Left lung (tissue), 10 donors: ENCODE results near the gene TOMM22. TPM values are rescaled to one million over a fixed set of nuclear protein-coding genes. Genes with fewer than 3 reads are reported as not detected.
"Not testable (repeated sequence)": the region's sequence is repeated elsewhere in the genome, so short reads cannot be mapped to it uniquely, and the experiment has no call there.

Experiments
- ATAC-seq: fragments of 200-7000 bp; cut with Tn5 transposase; one replicate; pipeline ENCODE4 v1.9.1; 2020; ENCODE audit warnings: moderate library complexity
- DNase-seq, 4 donors: peaks; one replicate each; pipeline ENCODE4 v3.0.0-alpha.2; 2013 to 2020
- H3K27ac ChIP-seq, 2 donors: fragments of 200-600 bp; sonication (generic) in 1 of 2; one replicate each; pipeline versions ENCODE4 v1.5.0 to v1.8.0; 2020 to 2021
- H3K27me3 ChIP-seq, 2 donors: fragments of 200-600 bp; sonication (generic) in 1 of 2; one replicate each; pipeline versions ENCODE4 v1.5.0 to v1.8.0; 2020 to 2021
- H3K36me3 ChIP-seq, 2 donors: fragments of 200-600 bp; sonication (generic) in 1 of 2; one replicate each; pipeline versions ENCODE4 v1.5.0 to v1.8.0; 2020 to 2021
- H3K4me1 ChIP-seq, 2 donors: fragments of 200-600 bp; one replicate each; pipeline ENCODE4 v1.8.0; 2021
- H3K4me3 ChIP-seq, 2 donors: fragments of 200-600 bp; sonication (generic) in 1 of 2; one replicate each; pipeline versions ENCODE4 v1.5.0 to v1.8.0; 2020 to 2021; ENCODE audit warnings: mild to moderate bottlenecking in 1 of 2
- H3K9me3 ChIP-seq, 2 donors: fragments of 200-600 bp; sonication (generic) in 1 of 2; one replicate each; pipeline versions ENCODE4 v1.5.0 to v1.8.0; 2020 to 2021
- intact Hi-C, 2 donors: fragments of 100-400 bp; cut with DNase I; formaldehyde crosslinking; loops; one replicate each; pipeline versions ENCODE4 v1.11.2 to v1.14.2; 2022
- polyA plus RNA-seq, 6 donors: library from polyadenylated mRNA; unstranded; fragments of 120-200 nt; gene quantifications; one replicate each; pipeline ENCODE4 v1.2.1, GENCODE V29; 2013; ENCODE audit not compliant: insufficient read length in 6 of 6
- total RNA-seq, 2 donors: library from RNA; stranded (reverse); fragmentation: NEBNext Ultra II Directional; extraction: Animal tissue kit (Norgen Biotek cat#: 25700); gene quantifications; one replicate each; pipeline ENCODE4 v1.2.1, GENCODE V29; 2021
- TF ChIP-seq, protein P1 (sequence below), 2 donors: fragments of 200-600 bp; sonication (generic) in 1 of 2; IDR thresholded peaks; one replicate each; pipeline versions ENCODE4 v1.5.0 to v1.8.0; 2021; ENCODE audit warnings: antibody characterized with exemption in 2 of 2
- donor health status: DM: no; HTN: yes; CAD: no.
- donor health status: DM: no; HTN: no; CAD: no.

Gene TOMM22
- total and polyA plus RNA-seq, 8 donors: 54.3 to 91.3 (median 79.6) TPM

DNA sequence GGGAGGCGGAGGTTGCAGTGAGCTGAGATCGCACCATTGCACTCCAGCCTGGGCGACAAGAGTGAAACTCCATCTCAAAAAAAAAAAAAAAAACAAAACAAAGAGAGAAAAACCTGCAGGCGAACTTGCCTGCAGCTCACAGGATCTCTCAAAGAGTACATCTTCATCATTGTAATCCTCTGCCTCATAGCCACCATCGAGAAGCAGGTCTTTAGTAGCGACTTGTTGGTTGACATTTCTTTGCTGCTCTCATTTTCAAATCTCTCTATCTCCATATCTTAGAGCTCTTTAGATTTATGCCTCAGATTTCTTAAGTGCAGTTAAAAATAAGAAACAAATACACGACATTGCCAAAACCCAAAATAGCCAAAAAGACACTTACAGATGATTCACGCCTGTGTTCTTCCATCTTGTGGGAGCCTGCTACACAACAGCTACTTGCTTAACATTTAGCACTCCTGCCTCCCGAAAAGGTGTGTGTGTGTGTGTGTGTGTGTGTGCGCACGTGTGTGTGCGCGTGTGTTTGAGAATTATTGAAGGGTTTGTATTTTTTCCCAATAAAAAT, 40.2 kb upstream of the TOMM22 start:
- Histone ChIP-seq H3K4me1 (no peaks in the 10 kb centered on the region), H3K4me3 (no peak overlapping the region), H3K27ac (no peak overlapping the region), H3K9me3 (no peaks in the 10 kb centered on the region), H3K27me3 (no peaks in the 10 kb centered on the region), H3K36me3 (no peaks in the 10 kb centered on the region)
- ATAC-seq (no peak), DNase-seq (no peak)
- intact Hi-C loops: no loop called here
- TF ChIP-seq, protein P1, sequence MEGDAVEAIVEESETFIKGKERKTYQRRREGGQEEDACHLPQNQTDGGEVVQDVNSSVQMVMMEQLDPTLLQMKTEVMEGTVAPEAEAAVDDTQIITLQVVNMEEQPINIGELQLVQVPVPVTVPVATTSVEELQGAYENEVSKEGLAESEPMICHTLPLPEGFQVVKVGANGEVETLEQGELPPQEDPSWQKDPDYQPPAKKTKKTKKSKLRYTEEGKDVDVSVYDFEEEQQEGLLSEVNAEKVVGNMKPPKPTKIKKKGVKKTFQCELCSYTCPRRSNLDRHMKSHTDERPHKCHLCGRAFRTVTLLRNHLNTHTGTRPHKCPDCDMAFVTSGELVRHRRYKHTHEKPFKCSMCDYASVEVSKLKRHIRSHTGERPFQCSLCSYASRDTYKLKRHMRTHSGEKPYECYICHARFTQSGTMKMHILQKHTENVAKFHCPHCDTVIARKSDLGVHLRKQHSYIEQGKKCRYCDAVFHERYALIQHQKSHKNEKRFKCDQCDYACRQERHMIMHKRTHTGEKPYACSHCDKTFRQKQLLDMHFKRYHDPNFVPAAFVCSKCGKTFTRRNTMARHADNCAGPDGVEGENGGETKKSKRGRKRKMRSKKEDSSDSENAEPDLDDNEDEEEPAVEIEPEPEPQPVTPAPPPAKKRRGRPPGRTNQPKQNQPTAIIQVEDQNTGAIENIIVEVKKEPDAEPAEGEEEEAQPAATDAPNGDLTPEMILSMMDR (IDR thresholded peaks at IDR 0.05): no peak

DNA sequence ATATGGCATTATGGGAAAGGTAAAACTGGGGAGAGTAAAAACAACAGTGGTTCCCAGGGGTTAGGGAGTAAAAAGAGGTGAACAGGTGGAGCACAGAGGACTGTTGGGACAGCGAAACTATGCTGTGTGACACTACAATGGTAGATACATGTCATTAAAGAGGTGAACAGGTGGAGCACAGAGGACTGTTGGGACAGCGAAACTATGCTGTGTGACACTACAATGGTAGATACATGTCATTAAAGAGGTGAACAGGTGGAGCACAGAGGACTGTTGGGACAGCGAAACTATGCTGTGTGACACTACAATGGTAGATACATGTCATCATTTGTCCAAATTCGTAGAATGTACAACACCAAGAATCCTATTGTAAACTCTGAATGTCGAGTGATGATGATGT, 37.5 kb upstream of the TOMM22 start:
- H3K27me3 ChIP-seq, H3K9me3 ChIP-seq, H3K4me3 ChIP-seq, H3K36me3 ChIP-seq, H3K27ac ChIP-seq, intact Hi-C loops, H3K4me1 ChIP-seq, DNase-seq: not testable (repeated sequence)
- ATAC-seq: peak; percentile 94

DNA sequence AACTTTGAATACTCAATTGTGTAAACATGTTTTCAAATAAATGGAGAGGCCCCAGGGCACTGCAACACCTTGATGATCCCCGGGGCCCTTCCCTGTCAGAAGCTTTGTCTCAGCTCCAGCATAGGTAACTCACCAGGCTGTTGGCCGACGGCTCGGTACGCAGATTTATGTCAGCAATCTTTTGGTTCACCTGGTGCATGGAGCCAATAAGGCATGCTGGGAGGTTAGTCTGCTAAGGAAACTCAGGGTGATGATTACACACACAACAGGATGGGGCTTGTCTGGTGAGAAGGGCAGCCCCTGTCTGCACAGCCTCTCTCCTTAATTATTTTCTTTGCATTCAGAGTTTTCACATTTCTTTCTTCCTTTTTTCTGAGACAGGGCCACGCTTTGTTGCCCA, 36.3 kb upstream of the TOMM22 start:
- no peak for DNase-seq
- ATAC-seq: no peak
- Histone ChIP-seq H3K9me3 (no peaks in the 10 kb centered on the region), H3K4me1 (no peaks in the 10 kb centered on the region), H3K4me3 (no peak overlapping the region), H3K27me3 (no peaks in the 10 kb centered on the region), H3K27ac (no peak overlapping the region), H3K36me3 (no peaks in the 10 kb centered on the region)
- intact Hi-C loops: no loop called here
- TF ChIP-seq, protein P1 (IDR thresholded peaks at IDR 0.05): no peak

DNA sequence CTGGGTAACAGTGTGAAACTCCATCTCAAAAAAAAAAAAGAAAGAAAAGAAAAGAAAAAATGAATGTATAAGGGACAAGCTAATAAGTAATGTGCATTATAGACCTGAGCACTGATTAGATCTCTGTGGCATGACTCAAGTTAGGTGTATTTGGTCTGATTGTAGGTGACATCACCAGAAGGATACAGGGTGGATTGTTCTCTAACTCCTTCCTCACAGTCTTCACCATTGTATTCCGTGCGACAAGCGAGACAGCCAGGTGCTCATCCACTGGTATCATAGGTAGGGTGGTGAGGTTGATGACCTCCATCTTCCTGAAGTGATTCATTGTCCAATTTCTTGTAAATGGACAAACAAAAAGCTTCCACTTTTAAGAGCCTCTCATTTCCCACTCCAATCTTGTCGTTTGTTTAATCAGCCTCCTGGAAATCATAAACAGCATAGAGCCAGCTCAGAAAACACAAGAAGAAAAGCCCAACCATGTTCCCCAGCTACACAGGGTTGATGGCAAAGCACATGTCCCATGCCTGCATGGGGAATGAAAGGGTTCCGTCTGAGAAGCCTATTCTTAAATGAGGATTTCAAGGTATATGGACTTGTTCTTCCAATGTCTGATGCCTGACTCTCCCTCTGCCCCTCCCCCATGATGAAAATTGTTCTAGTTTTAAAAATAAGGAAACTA, 31.8 kb upstream of the TOMM22 start:
- TF ChIP-seq, protein P1 (IDR thresholded peaks at IDR 0.05): no peak
- ATAC-seq: peak; percentile 38
- no peaks in the 10 kb centered on the region for H3K27me3 ChIP-seq
- H3K36me3 ChIP-seq: no peaks in the 10 kb centered on the region
- intact Hi-C loops: no loop called here
- H3K9me3 ChIP-seq: no peaks in the 10 kb centered on the region
- no peak overlapping the region for H3K4me3 ChIP-seq
- no peak overlapping the region for H3K27ac ChIP-seq
- no peak for DNase-seq
- no peaks in the 10 kb centered on the region for H3K4me1 ChIP-seq

DNA sequence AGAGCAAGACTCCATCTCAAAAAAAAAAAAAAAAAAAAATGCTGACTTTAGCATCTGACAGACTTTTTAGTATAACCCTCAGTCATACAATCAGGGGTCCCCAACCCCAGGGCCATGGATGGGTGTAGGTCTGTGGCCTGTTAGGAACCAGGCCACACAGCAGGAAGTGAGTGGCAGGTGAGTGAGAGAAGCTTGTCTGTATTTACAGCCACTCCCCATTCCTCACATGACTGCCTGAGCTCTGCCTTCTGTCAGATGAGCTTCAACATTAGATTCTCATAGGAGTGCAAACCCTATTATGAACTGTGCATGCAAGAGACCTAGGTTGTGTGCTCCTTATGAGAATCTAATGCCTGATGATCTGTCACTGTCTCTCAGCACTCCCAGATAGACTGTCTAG, 28.9 kb upstream of the TOMM22 start:
- Histone ChIP-seq H3K36me3 (no peaks in the 10 kb centered on the region), H3K4me1 (peaks cover 5 to 14% of the 10 kb centered on the region in 2 donors), H3K27ac (no peak overlapping the region), H3K27me3 (no peaks in the 10 kb centered on the region), H3K4me3 (no peak overlapping the region), H3K9me3 (no peaks in the 10 kb centered on the region)
- intact Hi-C loops: no loop called here
- ATAC-seq (no peak), DNase-seq (no peak)
- TF ChIP-seq, protein P1 (IDR thresholded peaks at IDR 0.05): no peak

DNA sequence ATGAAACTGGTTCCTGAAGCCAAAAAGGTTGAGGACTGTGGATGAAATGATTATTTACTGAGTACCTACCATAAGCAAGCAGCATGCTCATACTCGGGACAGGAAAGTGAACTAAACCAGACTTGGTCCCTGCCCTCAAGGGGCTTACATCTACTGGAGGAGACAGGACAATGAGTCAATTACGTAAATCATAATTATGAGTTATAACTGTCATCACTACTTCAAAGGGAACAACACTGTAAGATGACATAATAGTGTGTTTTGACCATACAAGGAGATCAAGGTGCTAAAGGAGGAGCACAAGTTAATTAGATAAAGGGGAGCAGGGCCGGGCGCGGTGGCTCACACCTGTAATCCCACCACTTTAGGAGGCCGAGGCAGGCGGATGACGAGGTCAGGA, 28.0 kb upstream of the TOMM22 start:
- no peak for DNase-seq
- Histone ChIP-seq H3K9me3 (no peaks in the 10 kb centered on the region), H3K27me3 (no peaks in the 10 kb centered on the region), H3K4me1 (peaks cover 5 to 16% of the 10 kb centered on the region in 2 donors), H3K27ac (no peak overlapping the region), H3K4me3 (no peak overlapping the region), H3K36me3 (no peaks in the 10 kb centered on the region)
- intact Hi-C loops: no loop called here
- TF ChIP-seq, protein P1 (IDR thresholded peaks at IDR 0.05): no peak
- ATAC-seq: no peak
